ENCODE measurements around the gene ATP6V0D1.

Gene ATP6V0D1

DNA sequence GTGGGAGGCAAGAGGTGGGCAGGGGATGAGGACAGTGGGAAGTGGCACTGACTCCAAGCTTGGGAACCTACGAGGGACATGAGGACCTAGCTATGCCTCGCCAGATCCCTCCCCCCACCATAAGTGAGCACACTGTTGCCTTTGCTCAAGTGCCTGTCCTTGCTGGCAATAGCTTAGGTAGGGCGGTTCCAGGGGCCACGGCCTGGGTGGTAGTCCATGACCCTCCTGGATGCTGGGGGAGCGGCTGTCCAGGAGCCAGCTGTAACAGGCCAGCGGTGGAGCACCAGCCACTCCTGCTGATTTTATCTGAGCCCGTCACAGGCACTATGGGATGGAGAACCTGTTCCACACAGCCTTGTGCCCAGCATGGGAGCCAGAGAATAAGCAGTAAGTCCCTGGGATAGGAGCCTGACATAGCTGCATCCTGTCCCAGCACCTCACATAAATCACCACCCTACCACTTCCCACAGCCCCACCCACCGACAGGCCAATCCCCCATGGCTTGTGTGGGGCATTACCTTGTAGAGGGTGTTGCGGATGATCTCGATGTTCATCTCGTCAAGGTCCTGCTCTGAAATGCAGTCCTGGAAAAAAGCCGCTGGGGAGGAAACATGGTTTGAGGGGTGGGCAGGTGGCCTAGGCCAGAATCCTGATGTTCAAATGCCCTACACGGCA, 38.2 kb downstream of the ATP6V0D1 start:
- DNase-seq, result no peak

GRCh38 chr16:67441907-67442306, 39.0 kb downstream of the ATP6V0D1 start:
- no peak for DNase-seq

DNA sequence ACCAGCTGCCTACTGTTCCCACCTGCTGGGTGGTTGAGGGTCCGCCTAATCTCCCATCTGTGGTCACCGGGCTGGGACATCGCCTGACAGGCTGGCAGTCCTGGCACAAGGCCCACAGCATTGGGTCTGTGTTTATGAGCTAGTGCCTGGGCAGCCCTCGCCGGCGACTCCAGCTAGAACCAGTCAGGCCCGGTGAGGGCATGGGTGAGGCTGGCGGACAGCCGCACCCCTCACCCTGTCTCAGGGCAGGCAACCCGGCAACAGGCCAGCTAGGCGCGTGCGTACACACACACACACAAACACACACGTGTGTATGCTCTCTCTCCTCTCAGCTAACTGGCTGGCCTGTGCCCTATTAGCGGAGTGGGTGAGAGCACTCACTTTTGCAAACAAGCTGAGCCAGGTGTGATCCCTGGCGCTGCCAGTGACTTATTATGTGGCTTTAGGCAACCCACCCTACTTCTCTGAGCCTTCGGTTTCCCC, 39.6 kb downstream of the ATP6V0D1 start:
- DNase-seq, result peak; percentile 45

GRCh38 chr16:67438824-67439393, 42.0 kb downstream of the ATP6V0D1 start:
- DNase-seq, result no peak

DNA sequence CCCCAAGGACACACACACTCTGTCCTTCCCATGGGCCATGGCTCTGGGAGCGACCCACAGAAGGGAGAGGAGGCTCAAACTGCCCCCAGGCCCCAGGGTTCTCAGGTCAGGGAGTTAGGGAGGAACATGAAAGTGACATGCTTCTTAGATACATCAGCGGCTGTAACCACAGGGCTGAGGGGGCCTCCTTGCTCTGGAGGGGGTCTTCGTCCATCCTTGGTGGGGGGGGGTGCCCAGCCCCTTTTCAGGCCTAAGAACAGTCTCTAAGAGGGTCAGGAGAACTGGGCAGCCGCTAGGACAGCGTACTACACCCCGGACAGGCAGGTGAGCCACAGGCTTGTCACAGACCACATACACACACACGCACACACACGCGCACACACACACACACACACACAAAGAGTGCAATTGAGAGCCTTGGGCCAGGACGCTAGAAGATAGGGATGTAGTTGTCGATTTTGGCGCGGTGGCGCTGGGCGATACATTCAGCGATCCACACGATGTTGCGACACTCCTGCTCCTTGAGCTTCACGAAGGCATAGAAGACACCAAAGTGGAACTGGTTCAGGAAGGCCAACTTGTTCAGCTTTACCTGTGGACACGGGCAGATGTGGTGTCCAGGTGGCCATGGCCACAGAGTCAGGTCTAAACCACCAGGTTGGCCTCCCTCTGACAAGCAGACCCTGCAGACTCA, 42.7 kb downstream of the ATP6V0D1 start:
- no peak for DNase-seq

- DNase-seq, result no peak
These were observed 43.4 kb downstream of the ATP6V0D1 start for GRCh38 chr16:67437513-67437912.

GRCh38 chr16:67436640-67437193, 44.2 kb downstream of the ATP6V0D1 start:
- no peak for DNase-seq

DNA sequence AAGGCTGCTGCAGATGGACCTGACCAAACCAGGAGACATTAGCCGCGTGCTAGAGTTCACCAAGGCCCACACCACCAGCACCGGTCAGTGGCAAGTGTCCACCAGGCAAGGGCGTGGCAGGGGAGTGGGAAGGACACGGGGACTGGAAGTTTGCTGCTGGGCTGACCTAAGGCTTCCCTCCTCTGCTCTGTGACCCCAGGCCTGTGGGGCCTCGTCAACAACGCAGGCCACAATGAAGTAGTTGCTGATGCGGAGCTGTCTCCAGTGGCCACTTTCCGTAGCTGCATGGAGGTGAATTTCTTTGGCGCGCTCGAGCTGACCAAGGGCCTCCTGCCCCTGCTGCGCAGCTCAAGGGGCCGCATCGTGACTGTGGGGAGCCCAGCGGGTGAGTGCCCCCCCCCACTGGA, 45.2 kb downstream of the ATP6V0D1 start:
- peak; percentile 15 for DNase-seq

DNA sequence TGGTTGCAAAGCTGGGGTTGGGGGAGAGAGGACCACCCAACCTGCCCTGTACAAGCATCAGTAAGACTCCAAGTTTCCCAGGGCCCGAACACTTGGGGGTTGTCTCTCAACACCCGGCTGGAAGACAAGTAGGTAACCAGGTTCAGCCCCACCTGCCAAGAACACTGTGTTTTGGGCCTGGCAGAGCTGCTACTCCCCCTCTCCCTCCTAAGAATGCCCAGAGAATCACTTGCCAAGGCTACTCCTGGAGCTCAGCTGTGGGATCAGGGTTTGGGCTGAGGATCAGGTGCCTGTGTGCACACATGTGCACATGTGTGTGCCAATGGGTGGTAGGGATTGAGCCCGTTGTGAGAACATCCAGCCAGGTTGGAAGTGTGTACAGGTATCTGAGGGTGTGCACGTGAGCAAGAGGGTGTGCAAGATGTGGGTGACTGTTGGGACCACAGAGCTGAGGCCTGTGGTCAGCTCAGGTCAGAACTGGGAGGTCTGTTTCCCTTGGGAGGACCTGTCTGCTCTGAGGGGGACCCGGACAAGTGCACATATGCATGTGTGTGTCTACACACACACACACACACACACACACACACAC, 47.7 kb downstream of the ATP6V0D1 start:
- DNase-seq, result no peak

DNA sequence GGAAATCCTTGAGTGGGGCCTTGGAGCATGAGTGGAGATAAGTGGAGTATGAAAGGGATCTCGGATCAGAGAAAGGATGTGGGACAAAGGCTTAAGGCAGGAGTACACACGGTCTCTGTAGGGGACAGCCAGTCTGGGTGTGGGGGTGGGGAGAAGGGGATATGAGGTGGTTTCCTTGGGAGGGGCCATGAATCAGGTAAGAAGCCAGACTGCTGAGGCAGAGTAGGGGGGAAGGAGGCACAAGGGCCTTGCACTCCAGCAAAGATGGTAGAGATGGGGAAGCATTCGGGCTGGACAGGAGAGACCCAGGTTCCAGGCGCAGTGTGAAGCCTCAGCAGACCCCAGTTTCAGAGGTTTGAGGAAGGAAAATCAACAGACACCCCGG, 48.5 kb downstream of the ATP6V0D1 start:
- no peak for DNase-seq

GRCh38 chr16:67431775-67432505, 49.0 kb downstream of the ATP6V0D1 start:
- peak; percentile 86 for DNase-seq

DNA sequence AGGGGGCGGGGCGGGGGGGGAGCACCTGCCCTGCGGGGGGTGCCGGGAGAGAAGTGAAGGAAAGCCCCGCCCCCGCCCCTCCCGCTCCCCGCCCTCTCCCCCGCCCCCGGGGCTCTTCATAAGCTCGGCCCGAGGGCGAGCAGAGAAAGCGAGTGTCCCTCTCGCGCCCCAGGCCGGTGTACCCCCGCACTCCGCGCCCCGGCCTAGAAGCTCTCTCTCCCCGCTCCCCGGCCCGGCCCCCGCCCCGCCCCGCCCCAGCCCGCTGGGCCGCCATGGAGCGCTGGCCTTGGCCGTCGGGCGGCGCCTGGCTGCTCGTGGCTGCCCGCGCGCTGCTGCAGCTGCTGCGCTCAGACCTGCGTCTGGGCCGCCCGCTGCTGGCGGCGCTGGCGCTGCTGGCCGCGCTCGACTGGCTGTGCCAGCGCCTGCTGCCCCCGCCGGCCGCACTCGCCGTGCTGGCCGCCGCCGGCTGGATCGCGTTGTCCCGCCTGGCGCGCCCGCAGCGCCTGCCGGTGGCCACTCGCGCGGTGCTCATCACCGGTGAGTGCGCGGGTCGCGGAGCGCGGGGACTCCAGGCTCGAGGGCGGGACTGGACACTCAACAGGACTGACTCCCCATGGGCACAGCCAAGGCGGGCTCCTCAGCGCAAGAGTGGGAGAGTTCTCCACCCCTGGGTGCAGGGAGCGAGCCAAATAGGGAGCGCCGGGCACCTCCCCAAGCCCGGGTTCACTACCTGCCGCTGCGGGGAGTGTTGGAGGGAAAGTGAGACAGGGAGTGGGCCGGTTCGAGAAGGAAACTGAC, 49.8 kb downstream of the ATP6V0D1 start, which contains the start of gene HSD11B2:
HSD11B2 (plus strand) TSS at position 145 of the 798 bp plus-strand sequence; CDS start at position 273, 128 bp downstream.
- peak; percentile 83 for DNase-seq

GRCh38 chr16:67430504-67430976, 50.4 kb downstream of the ATP6V0D1 start:
- peak; percentile 56 for DNase-seq

DNA sequence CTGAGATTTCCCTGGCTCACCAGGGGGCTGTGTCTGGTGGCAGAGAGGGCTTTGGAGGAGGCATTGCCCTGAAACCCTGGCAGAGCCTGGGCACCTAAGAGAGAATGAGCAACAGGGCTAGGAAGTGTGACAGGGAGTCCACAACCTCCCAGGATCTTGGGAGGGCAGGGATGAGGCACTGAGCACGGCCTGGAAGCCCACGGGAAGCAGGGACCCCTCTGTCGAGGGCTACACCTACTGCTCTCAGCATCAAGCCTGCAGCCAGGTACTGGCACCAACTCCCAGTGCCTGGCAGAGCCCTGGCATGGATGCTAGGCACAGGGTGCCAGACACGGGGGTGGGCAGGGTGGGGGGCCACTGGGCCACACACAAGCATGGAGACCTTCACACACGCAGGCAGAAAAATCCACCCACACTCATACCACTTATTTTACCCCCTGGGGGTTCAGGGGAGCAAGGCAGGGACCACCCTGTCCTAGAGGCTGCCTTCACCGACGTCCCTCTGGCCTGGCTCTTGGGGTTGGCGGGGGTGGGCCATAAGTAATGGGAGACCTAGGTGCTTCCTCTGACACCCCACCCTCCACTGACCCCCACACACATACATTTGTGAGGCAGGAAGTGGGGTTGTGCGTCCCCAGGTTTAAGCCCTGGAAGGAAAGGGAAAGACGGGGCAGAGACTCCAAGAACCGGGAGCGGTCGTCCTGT, 51.0 kb downstream of the ATP6V0D1 start:
- peak; percentile 45 for DNase-seq

- DNase-seq, result peak; percentile 45
These were observed 51.7 kb downstream of the ATP6V0D1 start for GRCh38 chr16:67429053-67429798.

GRCh38 chr16:67428146-67428731, 52.7 kb downstream of the ATP6V0D1 start:
- peak; percentile 91 for DNase-seq

DNA sequence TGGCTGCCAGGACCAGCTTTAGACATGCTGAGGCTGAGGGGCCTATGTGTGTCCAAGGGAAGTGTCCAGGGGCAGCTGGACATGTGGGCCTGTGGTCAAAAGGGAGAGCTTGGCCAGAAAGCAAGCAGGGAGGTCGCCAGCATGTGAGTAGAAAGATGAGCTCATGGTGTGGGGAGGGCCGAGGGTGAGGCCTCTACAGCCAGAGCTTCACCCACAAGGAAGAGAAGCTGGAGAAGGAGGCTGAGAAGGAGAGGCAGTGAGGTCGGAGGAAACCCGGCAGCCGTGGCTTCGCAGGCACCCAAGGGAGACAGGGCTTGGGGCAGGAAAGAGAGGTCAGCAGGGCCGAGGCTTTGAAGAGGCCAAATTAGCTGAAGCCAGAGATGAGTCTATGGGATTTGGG, 54.0 kb downstream of the ATP6V0D1 start:
- DNase-seq, result no peak

GRCh38 chr16:67426022-67426421, 54.9 kb downstream of the ATP6V0D1 start:
- no peak for DNase-seq

DNA sequence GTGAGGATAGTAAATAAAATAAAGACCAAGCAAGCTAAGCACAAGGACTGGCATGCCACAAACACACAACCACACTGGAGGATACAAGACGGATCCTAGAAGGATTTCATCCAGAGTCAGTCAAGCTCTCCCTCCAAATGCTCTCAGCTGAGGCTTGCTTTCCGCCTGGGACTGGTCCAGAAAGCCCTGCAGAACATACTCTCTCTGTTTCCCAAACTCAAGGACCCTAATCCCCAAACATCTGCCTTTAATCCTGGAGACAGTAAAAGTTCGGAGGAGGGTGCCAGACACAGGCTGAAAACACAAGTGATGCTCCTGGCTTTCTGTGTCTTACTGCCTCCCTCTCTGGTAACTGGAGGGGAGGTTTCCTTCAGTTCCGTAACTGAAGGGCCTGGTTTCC, 55.4 kb downstream of the ATP6V0D1 start:
- DNase-seq, result peak; percentile 30

- no peak for DNase-seq
These were observed 55.9 kb downstream of the ATP6V0D1 start for GRCh38 chr16:67425061-67425460.
